Mesothelial cell of epicardium (in vitro differentiated cells): ENCODE data around the gene ZNF212. TPM values are rescaled to one million over a fixed set of nuclear protein-coding genes. Genes with fewer than 3 reads are reported as not detected.
"Not testable (repeated sequence)": the region's sequence is repeated elsewhere in the genome, so short reads cannot be mapped to it uniquely, and the experiment has no call there.

ENCODE experiments used
- DNase-seq, 2 experiments: peaks; one replicate each; pipeline ENCODE4 v3.0.0; 2021; ENCODE audit warnings: low spot score in 2 of 2; ENCODE audit not compliant: unreplicated experiment in 2 of 2
- H3K27ac Mint-ChIP-seq: 2 replicates; pipeline ENCODE4 v1.8.0; 2021; ENCODE audit warnings: mixed read lengths
- H3K27me3 Mint-ChIP-seq: 2 replicates; pipeline ENCODE4 v1.8.0; 2021; ENCODE audit warnings: low read depth, mixed read lengths
- H3K36me3 Mint-ChIP-seq: 2 replicates; pipeline ENCODE4 v1.8.0; 2021; ENCODE audit warnings: mixed read lengths
- H3K4me1 Mint-ChIP-seq: 2 replicates; pipeline ENCODE4 v1.8.0; 2021; ENCODE audit warnings: mixed read lengths
- H3K4me3 Mint-ChIP-seq: 2 replicates; pipeline ENCODE4 v1.8.0; 2021; ENCODE audit warnings: mild to moderate bottlenecking, moderate library complexity, mixed read lengths
- H3K9me3 Mint-ChIP-seq: 2 replicates; pipeline ENCODE4 v1.8.0; 2021; ENCODE audit warnings: mixed read lengths
- CTCF ChIP-seq: fragments of 200-600 bp; sonication (generic); IDR thresholded peaks from one replicate; pipeline ENCODE4 v1.5.0; 2021; ENCODE audit warnings: antibody characterized with exemption; ENCODE audit not compliant: unreplicated experiment
- total RNA-seq: library from RNA; stranded (reverse); gene quantifications from 3 replicates; pipeline ENCODE4 v1.2.1, GENCODE V29; 2021

ZNF212 gene
- total RNA-seq, 1 donor from 2014 or later: 20.8 TPM

- Mint-ChIP-seq H3K9me3 (no peaks in the 10 kb centered on the region), H3K4me3 (no peak overlapping the region), H3K27me3 (no peaks in the 10 kb centered on the region), H3K36me3 (peaks cover 41% of the 10 kb centered on the region), H3K27ac (no peak overlapping the region), H3K4me1 (no peaks in the 10 kb centered on the region)
- DNase-seq: no peak
- no peak for TF ChIP-seq CTCF
These were observed 15.7 kb upstream of the ZNF212 start for GRCh38 chr7:149223761-149224160.

GRCh38 chr7:149224352-149224751 is 15.1 kb upstream of the ZNF212 start:
- no peak overlapping the region for H3K4me3 Mint-ChIP-seq

GRCh38 chr7:149225106-149225505 is 14.3 kb upstream of the ZNF212 start:
- DNase-seq: no peak
- no peak for TF ChIP-seq CTCF
- H3K36me3 Mint-ChIP-seq: peaks cover 32% of the 10 kb centered on the region
- no peaks in the 10 kb centered on the region for H3K9me3 Mint-ChIP-seq
- H3K27me3 Mint-ChIP-seq: peaks cover 5% of the 10 kb centered on the region
- no peak overlapping the region for H3K4me3 Mint-ChIP-seq
- no peaks in the 10 kb centered on the region for H3K4me1 Mint-ChIP-seq
- H3K27ac Mint-ChIP-seq: no peak overlapping the region

More at GRCh38 chr7:149224352-149224751, 15.1 kb upstream of the ZNF212 start:
- H3K36me3 Mint-ChIP-seq: peaks cover 35% of the 10 kb centered on the region
- no peak overlapping the region for H3K27ac Mint-ChIP-seq
- no peak for DNase-seq
- TF ChIP-seq CTCF: no peak
- H3K9me3 Mint-ChIP-seq: no peaks in the 10 kb centered on the region
- no peaks in the 10 kb centered on the region for H3K4me1 Mint-ChIP-seq
- H3K27me3 Mint-ChIP-seq: no peaks in the 10 kb centered on the region

- no peak for TF ChIP-seq CTCF
- Mint-ChIP-seq H3K36me3 (peaks cover 32% of the 10 kb centered on the region), H3K9me3 (no peaks in the 10 kb centered on the region), H3K4me1 (no peaks in the 10 kb centered on the region), H3K4me3 (no peak overlapping the region), H3K27ac (no peak overlapping the region), H3K27me3 (peaks cover 6% of the 10 kb centered on the region)
- DNase-seq: no peak
These were observed 13.8 kb upstream of the ZNF212 start for GRCh38 chr7:149225656-149226055.

- H3K27ac Mint-ChIP-seq, H3K9me3 Mint-ChIP-seq, H3K4me3 Mint-ChIP-seq, DNase-seq, H3K27me3 Mint-ChIP-seq, H3K4me1 Mint-ChIP-seq: not testable (repeated sequence)
- H3K36me3 Mint-ChIP-seq: peaks cover 27% of the 10 kb centered on the region
These were observed 13.1 kb upstream of the ZNF212 start for GRCh38 chr7:149226366-149226765.

GRCh38 chr7:149226840-149227494 is 12.5 kb upstream of the ZNF212 start:
- H3K9me3 Mint-ChIP-seq: no peaks in the 10 kb centered on the region
- H3K4me3 Mint-ChIP-seq: no peak overlapping the region
- H3K36me3 Mint-ChIP-seq: peaks cover 22% of the 10 kb centered on the region
- DNase-seq: no peak
- TF ChIP-seq CTCF: no peak
- peaks cover 6% of the 10 kb centered on the region for H3K27me3 Mint-ChIP-seq
- no peaks in the 10 kb centered on the region for H3K4me1 Mint-ChIP-seq
- H3K27ac Mint-ChIP-seq: no peak overlapping the region
